Fibroblast of lung (primary cell): ENCODE data around the gene C11orf24.

Source experiments
- CTCF ChIP-seq, 2 donors: IDR thresholded peaks in 1 of 2; conservative IDR thresholded peaks in 1 of 2; 1 replicate in 1 of 2; 2 replicates in 1 of 2; pipeline ENCODE4 v1.5.1; 2011 to 2012; ENCODE audit warnings: low read length in 2 of 2, control low read depth in 1 of 2, inconsistent platforms in 1 of 2, low read depth in 1 of 2, mild to moderate bottlenecking in 1 of 2
- EZH2 ChIP-seq: IDR thresholded peaks from 2 replicates; pipeline ENCODE4 v1.5.1; 2012; ENCODE audit warnings: low read length, control low read depth, mild to moderate bottlenecking; ENCODE audit errors: missing control alignments

GRCh38 chr11:68254421-68254820 lies 17.4 kb downstream of the C11orf24 start:
- TF ChIP-seq CTCF (conservative IDR thresholded peaks at IDR 0.05 in 1 of 2, IDR thresholded peaks at IDR 0.05 in 1 of 2; ENCODE audit: low read depth in 1 of 2, low read length in 2 of 2), result no peak
- no peak for TF ChIP-seq EZH2
